A549 (cell line): ENCODE measurements around the gene ZNF423. TPM values are rescaled to one million over a fixed set of nuclear protein-coding genes. Genes with fewer than 3 reads are reported as not detected.

Experiments
- ATAC-seq, 2 experiments: fragments of 200-7000 bp in 1 of 2; fragments of >200 bp in 1 of 2; cut with Nextera tagmentation in 1 of 2; cut with Tn5 transposase in 1 of 2; 3 replicates each; pipeline versions ENCODE4 v1.8.0 to v1.9.1; 2018 to 2020; ENCODE audit warnings: mild to moderate bottlenecking in 1 of 2, moderate library complexity in 1 of 2
- CTCF ChIA-PET: fragments of 300-600 bp; sonication (Branson Sonifier 250); formaldehyde crosslinking; extraction: SDS; loops from one replicate; lab custom pipeline; 2021; ENCODE audit warnings: antibody characterized with exemption, inconsistent platforms; lab: Yijun Ruan, JAX
- POLR2A ChIA-PET: fragments of 350-600 bp; formaldehyde crosslinking; extraction: SDS; loops from one replicate; lab custom pipeline; 2021; ENCODE audit warnings: antibody characterized with exemption, inconsistent platforms; lab: Yijun Ruan, JAX
- DNase-seq, 2 experiments: peaks; one replicate each; pipeline versions ENCODE4 v3.0.0 to v3.0.0-alpha.2; 2011 to 2016; ENCODE audit warnings: low read depth in 1 of 2, low spot score in 1 of 2
- FAIRE-seq: peaks from 2 replicates; lab custom pipeline; 2011; peaks lifted over from hg19 to GRCh38; lab: Jason Lieb, UNC
- H3K27ac ChIP-seq, 2 experiments: fragments of >200 bp; sonication (Bioruptor Twin); formaldehyde crosslinking; 3 replicates each; pipeline ENCODE4 v1.5.1; 2016 to 2017
- H3K4me1 ChIP-seq: fragments of >200 bp; sonication (Bioruptor Twin); formaldehyde crosslinking; 3 replicates; pipeline ENCODE4 v1.6.1; 2016
- H3K4me2 ChIP-seq: fragments of >200 bp; sonication (Bioruptor Twin); formaldehyde crosslinking; 3 replicates; pipeline ENCODE4 v1.6.1; 2016
- H3K4me3 ChIP-seq: fragments of >200 bp; sonication (Bioruptor Twin); formaldehyde crosslinking; 3 replicates; pipeline ENCODE4 v1.5.1; 2016
- H3K9me3 ChIP-seq: fragments of >200 bp; sonication (Bioruptor Twin); formaldehyde crosslinking; 3 replicates; pipeline ENCODE4 v1.6.1; 2016
- CBX8 ChIP-seq: fragments of 200-600 bp; sonication (generic); IDR thresholded peaks from 2 replicates; pipeline ENCODE4 v1.6.1; 2016
- CHD2 ChIP-seq: fragments of 150-350 bp; IDR thresholded peaks from 2 replicates; pipeline ENCODE4 v1.6.1; 2014; ENCODE audit warnings: low read length; ENCODE audit not compliant: partially characterized antibody
- CHD4 ChIP-seq: fragments of 200-600 bp; sonication (generic); IDR thresholded peaks from 2 replicates; pipeline ENCODE4 v1.6.1; 2016; ENCODE audit warnings: antibody characterized with exemption, mild to moderate bottlenecking, borderline replicate concordance
- EHMT2 ChIP-seq: fragments of 200-600 bp; sonication (generic); IDR thresholded peaks from 2 replicates; pipeline ENCODE4 v1.6.1; 2016; ENCODE audit warnings: antibody characterized with exemption, low read depth, mild to moderate bottlenecking, moderate library complexity
- ELK1 ChIP-seq: fragments of 150-350 bp; IDR thresholded peaks from 2 replicates; pipeline ENCODE4 v1.6.1; 2014; ENCODE audit warnings: low read depth, mild to moderate bottlenecking, low read length
- EP300 ChIP-seq, 2 experiments: fragments of >200 bp; sonication (Bioruptor Twin); formaldehyde crosslinking; IDR thresholded peaks; 2 replicates in 1 of 2; 3 replicates in 1 of 2; pipeline ENCODE4 v1.6.1; 2016 to 2017
- FOSL2 ChIP-seq, 2 experiments: fragments of 450-650 bp in 1 of 2; fragments of >200 bp in 1 of 2; sonication (Bioruptor Twin) in 1 of 2; formaldehyde crosslinking; IDR thresholded peaks; 2 replicates each; pipeline versions ENCODE4 v1.5.0 to v1.6.1; 2016 to 2020; ENCODE audit warnings: mild to moderate bottlenecking in 1 of 2, moderate library complexity in 1 of 2
- HEYL ChIP-seq: fragments of 250-450 bp; sonication (Bioruptor Pico); IDR thresholded peaks from 2 replicates; pipeline ENCODE4 v1.8.0; 2021; ENCODE audit warnings: mild to moderate bottlenecking, moderate library complexity
- HOXA7 ChIP-seq: fragments of 250-450 bp; sonication (Bioruptor Pico); IDR thresholded peaks from 2 replicates; pipeline ENCODE4 v1.5.0; 2020; ENCODE audit warnings: mild to moderate bottlenecking, moderate library complexity
- KDM1A ChIP-seq: fragments of 200-600 bp; sonication (generic); IDR thresholded peaks from 2 replicates; pipeline ENCODE4 v1.6.1; 2016; ENCODE audit warnings: low read depth, mild to moderate bottlenecking
- MAFK ChIP-seq: fragments of 450-650 bp; IDR thresholded peaks from 2 replicates; pipeline ENCODE4 v1.6.1; 2014; ENCODE audit not compliant: partially characterized antibody
- MAX ChIP-seq: IDR thresholded peaks from 2 replicates; pipeline ENCODE4 v1.6.1; 2012
- MYC ChIP-seq: IDR thresholded peaks from 2 replicates; pipeline ENCODE4 v1.6.1; 2012; ENCODE audit warnings: mild to moderate bottlenecking, inconsistent platforms, low read length, improper control_type of control experiment, borderline replicate concordance
- RAD21 ChIP-seq, 2 experiments: fragments of >200 bp in 1 of 2; sonication (Bioruptor Twin) in 1 of 2; formaldehyde crosslinking in 1 of 2; IDR thresholded peaks in 1 of 2; conservative IDR thresholded peaks in 1 of 2; 2 replicates in 1 of 2; 3 replicates in 1 of 2; pipeline ENCODE4 v1.6.1; 2012 to 2018; ENCODE audit warnings: inconsistent platforms in 1 of 2
- RCOR1 ChIP-seq: fragments of 150-350 bp; IDR thresholded peaks from 2 replicates; pipeline ENCODE4 v1.6.1; 2014; ENCODE audit warnings: antibody characterized with exemption, low read length, low read depth
- TFCP2L1 ChIP-seq: fragments of 250-450 bp; sonication (Bioruptor Pico); IDR thresholded peaks from 2 replicates; pipeline ENCODE4 v1.5.0; 2021; ENCODE audit warnings: mild to moderate bottlenecking
- USF2 ChIP-seq: fragments of 450-650 bp; IDR thresholded peaks from 2 replicates; pipeline ENCODE4 v1.6.1; 2014; ENCODE audit warnings: antibody characterized with exemption
- ZSCAN20 ChIP-seq: fragments of 250-450 bp; sonication (Bioruptor Pico); IDR thresholded peaks from 2 replicates; pipeline ENCODE4 v1.8.0; 2022; ENCODE audit warnings: mild to moderate bottlenecking, moderate library complexity
- WGBS: methylation state at CpG from one replicate; pipeline ENCODE4 v1.1.6; 2017; ENCODE audit errors: missing lambda C conversion rate; 5-methylcytosine and 5-hydroxymethylcytosine counted together
- polyA plus RNA-seq, 4 experiments: library from polyadenylated mRNA; depleted of rRNA in 3 of 4; stranded (reverse); fragments of >200 nt; fragmentation: RNase III in 1 of 4; extraction: RNeasy Plus Mini Kit Qiagen cat#74134 plus additional on column Dnase treatment in 1 of 4; gene quantifications; 2 replicates in 3 of 4; 3 replicates in 1 of 4; pipeline ENCODE4 v1.2.3, GENCODE V29; 2011 to 2017

The ZNF423 gene
- polyA plus RNA-seq, 2 of the 4 experiments (the other 2 are of a cell fraction), result 0.04 to 0.10 TPM

- no peak for FAIRE-seq
- CTCF ChIA-PET, result no interaction called here
- WGBS, result 44% methylated on average over 12 of the region's 15 CpGs
- H3K4me2 ChIP-seq, result no peak overlapping the region
- H3K4me1 ChIP-seq, result no peaks in the 10 kb centered on the region
- POLR2A ChIA-PET, result no interaction called here
- TF ChIP-seq ELK1, result no peak
- TF ChIP-seq, all 56 proteins: peak for 0
- DNase-seq, result no peak
- no peak overlapping the region for H3K4me3 ChIP-seq
- no peaks in the 10 kb centered on the region for H3K9me3 ChIP-seq
- H3K27ac ChIP-seq, result no peak overlapping the region
- ATAC-seq, result no peak
Measured at GRCh38 chr16:49828533-49829267, 27.2 kb downstream of the ZNF423 start.

GRCh38 chr16:49827805-49828438 is 28.0 kb downstream of the ZNF423 start:
- WGBS, result 64% methylated on average over 8 of the region's 8 CpGs
- H3K4me3 ChIP-seq, result no peak overlapping the region
- H3K4me2 ChIP-seq, result no peak overlapping the region
- no peak for FAIRE-seq
- no peak overlapping the region for H3K27ac ChIP-seq
- no peaks in the 10 kb centered on the region for H3K9me3 ChIP-seq
- TF ChIP-seq HOXA7 (no peak), MAFK (no peak), ZSCAN20 (no peak), KDM1A (no peak), USF2 (no peak), EHMT2 (no peak), ELK1 (no peak)
- TF ChIP-seq, all 56 proteins: peak for 0
- ATAC-seq (no peak), DNase-seq (no peak)
- CTCF ChIA-PET, result no interaction called here
- POLR2A ChIA-PET, result no interaction called here
- H3K4me1 ChIP-seq, result no peaks in the 10 kb centered on the region

GRCh38 chr16:49826515-49826914 is 29.4 kb downstream of the ZNF423 start:
- H3K9me3 ChIP-seq, result no peaks in the 10 kb centered on the region
- FAIRE-seq, result no peak
- ChIA-PET POLR2A (no interaction called here), CTCF (interaction anchor here (0.9 kb wide), 1 partner anchor 31 kb away, joined by 4 read pairs; no protein-coding TSS in a partner anchor)
- H3K4me3 ChIP-seq, result no peak overlapping the region
- no peak for TF ChIP-seq TFCP2L1
- no peak for TF ChIP-seq CHD2
- no peak for TF ChIP-seq RCOR1
- no peak for TF ChIP-seq FOSL2 (IDR thresholded peaks at IDR 0.05)
- TF ChIP-seq FOSL2 (CRISPR knock-in tag; IDR thresholded peaks at IDR 0.05), result no peak
- TF ChIP-seq CBX8, result no peak
- TF ChIP-seq MYC, result no peak
- TF ChIP-seq EP300 (IDR thresholded peaks at IDR 0.05), result no peak
- no peak for TF ChIP-seq CHD4
- TF ChIP-seq EHMT2, result no peak
- no peak for TF ChIP-seq RAD21 (conservative IDR thresholded peaks at IDR 0.05 in 1 of 2, IDR thresholded peaks at IDR 0.05 in 1 of 2)
- no peak for TF ChIP-seq MAX
- no peak for TF ChIP-seq HEYL (CRISPR knock-in tag)
- TF ChIP-seq, all 56 proteins: peak for 0
- ATAC-seq (no peak), DNase-seq (no peak)
- no peak overlapping the region for H3K4me2 ChIP-seq
- 28% methylated on average over 5 of the region's 5 CpGs for WGBS
- H3K4me1 ChIP-seq, result no peaks in the 10 kb centered on the region
- H3K27ac ChIP-seq, result no peak overlapping the region
